ENCODE measurements around the gene MB21D2. TPM values are rescaled to one million over a fixed set of nuclear protein-coding genes. Genes with fewer than 3 reads are reported as not detected.

The MB21D2 gene
- total RNA-seq, 1 donor from 2014 or later = 42.5 TPM

DNA sequence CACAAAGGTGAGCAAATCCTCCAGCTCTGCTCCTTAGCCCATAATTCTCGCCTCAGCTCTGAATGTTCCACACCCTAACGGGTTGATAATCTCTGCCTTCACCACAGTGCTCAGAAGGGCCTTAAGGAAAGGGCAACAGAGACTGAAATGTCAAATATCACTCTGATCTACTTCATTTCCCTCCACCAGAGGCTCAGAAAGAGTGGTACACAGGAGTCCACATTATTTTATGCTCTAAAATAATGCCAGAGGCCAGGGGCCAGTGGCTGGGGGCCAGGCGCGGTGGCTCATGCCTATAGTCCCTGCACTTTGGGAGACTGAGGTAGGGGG is 72.2 kb downstream of the MB21D2 start:
- no peaks in the 10 kb centered on the region for H3K36me3 Mint-ChIP-seq (ENCODE audit: unreplicated experiment)
- peaks cover 7% of the 10 kb centered on the region for H3K27me3 Mint-ChIP-seq (ENCODE audit: unreplicated experiment)
- H3K27ac Mint-ChIP-seq (ENCODE audit: unreplicated experiment) = no peak overlapping the region
- peaks cover 63% of the 10 kb centered on the region for H3K4me1 Mint-ChIP-seq (ENCODE audit: low read depth, unreplicated experiment)
- H3K4me3 Mint-ChIP-seq (ENCODE audit: unreplicated experiment) = no peak overlapping the region
- H3K9me3 Mint-ChIP-seq (ENCODE audit: unreplicated experiment) = peaks cover 8% of the 10 kb centered on the region
- DNase-seq = no peak
- TF ChIP-seq, protein P1, sequence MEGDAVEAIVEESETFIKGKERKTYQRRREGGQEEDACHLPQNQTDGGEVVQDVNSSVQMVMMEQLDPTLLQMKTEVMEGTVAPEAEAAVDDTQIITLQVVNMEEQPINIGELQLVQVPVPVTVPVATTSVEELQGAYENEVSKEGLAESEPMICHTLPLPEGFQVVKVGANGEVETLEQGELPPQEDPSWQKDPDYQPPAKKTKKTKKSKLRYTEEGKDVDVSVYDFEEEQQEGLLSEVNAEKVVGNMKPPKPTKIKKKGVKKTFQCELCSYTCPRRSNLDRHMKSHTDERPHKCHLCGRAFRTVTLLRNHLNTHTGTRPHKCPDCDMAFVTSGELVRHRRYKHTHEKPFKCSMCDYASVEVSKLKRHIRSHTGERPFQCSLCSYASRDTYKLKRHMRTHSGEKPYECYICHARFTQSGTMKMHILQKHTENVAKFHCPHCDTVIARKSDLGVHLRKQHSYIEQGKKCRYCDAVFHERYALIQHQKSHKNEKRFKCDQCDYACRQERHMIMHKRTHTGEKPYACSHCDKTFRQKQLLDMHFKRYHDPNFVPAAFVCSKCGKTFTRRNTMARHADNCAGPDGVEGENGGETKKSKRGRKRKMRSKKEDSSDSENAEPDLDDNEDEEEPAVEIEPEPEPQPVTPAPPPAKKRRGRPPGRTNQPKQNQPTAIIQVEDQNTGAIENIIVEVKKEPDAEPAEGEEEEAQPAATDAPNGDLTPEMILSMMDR (IDR thresholded peaks at IDR 0.05; ENCODE audit: partially characterized antibody, unreplicated experiment) = no peak

DNA sequence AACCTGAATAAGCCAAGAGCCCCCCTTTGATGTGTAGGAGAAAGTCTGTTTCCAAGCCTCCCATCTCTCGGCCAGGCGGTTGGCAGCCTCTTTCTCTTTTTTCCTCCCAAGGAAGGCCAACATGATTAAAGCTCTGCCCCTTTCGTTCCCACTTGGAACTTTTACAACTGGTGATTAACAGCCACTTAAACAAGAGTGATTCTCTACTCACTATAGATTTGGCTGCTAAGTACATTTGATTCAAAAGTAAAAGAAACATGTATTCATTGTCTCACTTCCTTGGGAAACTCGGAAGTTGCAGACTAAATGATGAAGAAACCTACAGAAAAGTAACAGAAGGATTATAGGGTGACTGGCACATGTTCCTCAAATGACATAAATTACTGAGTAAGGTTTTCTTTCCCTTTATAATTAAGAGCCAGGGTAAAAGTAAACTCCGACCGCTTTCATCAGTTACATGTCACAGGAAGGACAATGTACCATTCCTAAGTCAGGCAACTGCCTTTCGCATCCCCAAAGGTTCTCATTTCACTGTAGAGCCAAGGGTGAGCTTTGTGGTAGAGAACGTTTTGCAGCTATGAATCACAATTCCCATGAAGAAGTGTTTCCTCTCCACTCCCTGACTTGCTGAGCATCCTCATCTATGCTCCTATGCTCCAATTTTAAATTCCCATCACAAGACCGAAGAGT is 72.7 kb downstream of the MB21D2 start:
- TF ChIP-seq, protein P1 (IDR thresholded peaks at IDR 0.05; ENCODE audit: partially characterized antibody, unreplicated experiment) = no peak
- Mint-ChIP-seq H3K36me3 (ENCODE audit: unreplicated experiment) (no peaks in the 10 kb centered on the region), H3K4me3 (ENCODE audit: unreplicated experiment) (no peak overlapping the region), H3K4me1 (ENCODE audit: low read depth, unreplicated experiment) (peaks cover 60% of the 10 kb centered on the region), H3K9me3 (ENCODE audit: unreplicated experiment) (peaks cover 8% of the 10 kb centered on the region), H3K27me3 (ENCODE audit: unreplicated experiment) (peaks cover 7% of the 10 kb centered on the region), H3K27ac (ENCODE audit: unreplicated experiment) (no peak overlapping the region)
- DNase-seq = no peak

DNA sequence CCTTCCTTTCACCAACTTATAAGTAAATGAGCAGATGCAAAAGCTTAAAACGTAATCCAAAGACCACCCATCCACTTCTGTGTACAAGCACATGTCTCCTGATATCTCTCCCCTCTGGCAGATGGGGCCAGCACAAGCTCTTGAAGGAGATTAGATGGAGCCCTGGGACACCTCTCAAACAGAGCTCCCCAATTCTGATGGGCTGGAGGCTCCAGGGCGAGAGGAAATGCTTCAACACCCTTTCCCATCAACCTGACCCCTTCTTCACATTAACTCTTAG is 73.2 kb downstream of the MB21D2 start:
- no peak for DNase-seq
- H3K36me3 Mint-ChIP-seq (ENCODE audit: unreplicated experiment) = no peaks in the 10 kb centered on the region
- H3K9me3 Mint-ChIP-seq (ENCODE audit: unreplicated experiment) = peaks cover 8% of the 10 kb centered on the region
- peak overlapping the region; percentile 3 for H3K27ac Mint-ChIP-seq (ENCODE audit: unreplicated experiment)
- H3K27me3 Mint-ChIP-seq (ENCODE audit: unreplicated experiment) = peaks cover 7% of the 10 kb centered on the region
- H3K4me1 Mint-ChIP-seq (ENCODE audit: low read depth, unreplicated experiment) = peaks cover 60% of the 10 kb centered on the region
- TF ChIP-seq, protein P1 (IDR thresholded peaks at IDR 0.05; ENCODE audit: partially characterized antibody, unreplicated experiment) = no peak
- no peak overlapping the region for H3K4me3 Mint-ChIP-seq (ENCODE audit: unreplicated experiment)

DNA sequence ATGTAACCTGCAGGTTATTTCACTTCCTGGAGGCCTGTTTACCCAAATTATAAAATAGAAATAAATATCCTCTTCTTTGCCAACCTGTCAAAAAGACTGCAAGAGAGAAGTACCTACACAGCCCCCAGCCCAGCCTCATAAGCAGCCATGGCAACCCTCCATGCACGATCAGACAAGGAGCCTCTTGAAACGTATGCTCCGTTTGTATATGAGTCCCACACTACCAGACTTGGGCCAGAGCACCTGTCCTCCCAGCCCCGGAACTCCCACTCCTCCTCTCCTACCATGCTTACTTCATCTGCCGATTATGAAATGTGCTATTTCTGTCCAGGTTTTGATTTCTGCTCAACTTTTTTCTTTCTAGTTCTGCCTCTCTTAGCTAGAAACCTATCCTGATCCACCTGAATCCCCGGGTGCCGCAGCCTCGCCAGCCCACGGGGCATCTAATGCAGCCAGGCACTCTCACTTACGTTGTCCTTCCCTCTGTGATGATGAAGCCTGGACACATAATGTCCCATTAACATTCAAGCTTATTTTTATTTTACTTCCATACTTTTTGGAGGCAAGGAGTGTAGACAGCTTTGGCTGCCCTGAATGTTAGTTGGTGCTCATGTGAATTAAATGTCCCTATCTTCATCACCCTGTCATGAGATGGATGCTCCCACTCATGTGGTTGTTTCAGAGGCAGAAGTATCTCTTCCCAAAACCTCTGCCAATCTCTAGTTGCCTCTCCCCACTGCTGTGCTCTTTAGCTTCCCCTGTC is 73.8 kb downstream of the MB21D2 start:
- peaks cover 62% of the 10 kb centered on the region for H3K4me1 Mint-ChIP-seq (ENCODE audit: low read depth, unreplicated experiment)
- TF ChIP-seq, protein P1 (IDR thresholded peaks at IDR 0.05; ENCODE audit: partially characterized antibody, unreplicated experiment) = no peak
- H3K9me3 Mint-ChIP-seq (ENCODE audit: unreplicated experiment) = peaks cover 8% of the 10 kb centered on the region
- no peaks in the 10 kb centered on the region for H3K36me3 Mint-ChIP-seq (ENCODE audit: unreplicated experiment)
- no peak for DNase-seq
- peaks cover 7% of the 10 kb centered on the region for H3K27me3 Mint-ChIP-seq (ENCODE audit: unreplicated experiment)
- no peak overlapping the region for H3K4me3 Mint-ChIP-seq (ENCODE audit: unreplicated experiment)
- peak overlapping the region; percentile 3 for H3K27ac Mint-ChIP-seq (ENCODE audit: unreplicated experiment)

DNA sequence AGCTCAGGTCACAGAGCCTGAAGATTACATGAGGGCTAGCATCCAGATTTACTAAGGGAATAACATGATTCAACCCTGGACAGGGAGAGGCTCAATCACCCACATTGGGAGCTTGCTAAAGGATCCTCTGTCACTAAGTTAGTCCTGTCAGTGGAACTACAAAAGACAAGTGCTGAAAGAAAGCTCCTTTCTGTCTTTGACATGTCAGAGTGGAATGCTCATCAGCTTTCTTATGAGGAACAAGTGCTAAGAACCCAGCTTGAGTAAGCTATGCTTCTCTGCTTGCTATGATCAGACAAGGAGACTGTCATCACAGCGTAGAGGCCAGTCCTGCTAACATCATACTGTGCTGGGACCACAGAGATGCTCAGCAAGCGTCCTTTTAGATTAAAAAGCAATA is 74.5 kb downstream of the MB21D2 start:
- H3K4me1 Mint-ChIP-seq (ENCODE audit: low read depth, unreplicated experiment) = peaks cover 56% of the 10 kb centered on the region
- H3K4me3 Mint-ChIP-seq (ENCODE audit: unreplicated experiment) = no peak overlapping the region
- H3K36me3 Mint-ChIP-seq (ENCODE audit: unreplicated experiment) = no peaks in the 10 kb centered on the region
- H3K9me3 Mint-ChIP-seq (ENCODE audit: unreplicated experiment) = peaks cover 11% of the 10 kb centered on the region
- no peak overlapping the region for H3K27ac Mint-ChIP-seq (ENCODE audit: unreplicated experiment)
- peaks cover 7% of the 10 kb centered on the region for H3K27me3 Mint-ChIP-seq (ENCODE audit: unreplicated experiment)
- TF ChIP-seq, protein P1 (IDR thresholded peaks at IDR 0.05; ENCODE audit: partially characterized antibody, unreplicated experiment) = no peak
- no peak for DNase-seq
